Motor neuron (in vitro differentiated cells): ENCODE measurements around the gene WDR81. TPM values are rescaled to one million over a fixed set of nuclear protein-coding genes. Genes with fewer than 3 reads are reported as not detected.
A peak's percentile ranks its signal among the peaks of the same experiment; 100 is the strongest.
"Not testable (repeated sequence)": the region's sequence is repeated elsewhere in the genome, so short reads cannot be mapped to it uniquely, and the experiment has no call there.

Experiments
- ATAC-seq, 8 experiments: fragments of 200-7000 bp; cut with Tn5 transposase; replicated peaks in 6 of 8; 2 replicates each; pipeline ENCODE4 v1.8.0; 2021; ENCODE audit warnings: mild to moderate bottlenecking in 8 of 8, moderate library complexity in 8 of 8
- H3K27ac ChIP-seq, 2 donors: fragments of 250-450 bp; sonication (Bioruptor Pico); 2 replicates each; pipeline ENCODE4 v1.9.0; 2021; ENCODE audit warnings: antibody characterized with exemption in 2 of 2, mild to moderate bottlenecking in 2 of 2, moderate library complexity in 1 of 2
- H3K4me1 ChIP-seq, 2 donors: fragments of 250-450 bp; sonication (Bioruptor Pico); replicated peaks in 1 of 2; 2 replicates each; pipeline ENCODE4 v1.6.1; 2021; ENCODE audit warnings: antibody characterized with exemption in 2 of 2, mild to moderate bottlenecking in 2 of 2, moderate library complexity in 1 of 2
- H3K4me3 ChIP-seq, 5 donors: fragments of 250-450 bp; sonication (Bioruptor Pico); 2 replicates each; pipeline ENCODE4 v1.9.0; 2021; ENCODE audit warnings: antibody characterized with exemption in 5 of 5, mild to moderate bottlenecking in 5 of 5, moderate library complexity in 4 of 5
- WGBS, 10 experiments: fragments of 450-650 bp; shearing (Covaris generic); methylation state at CpG; one replicate each; pipeline ENCODE4 v1.0.0; 2022; 5-methylcytosine and 5-hydroxymethylcytosine counted together
- in situ Hi-C, 9 experiments: fragments of 400-800 bp; cut with MboI; loops; one replicate each; pipeline ENCODE4 v1.15.0; 2021; ENCODE audit warnings: low sequenced_read_pairs in 9 of 9, low pct_unique_long_range_greater_than_20kb in 2 of 9; ENCODE audit not compliant: unreplicated experiment in 9 of 9
- total RNA-seq, 8 experiments: library from RNA; unstranded; fragments of 300-600 nt; gene quantifications; 2 replicates each; pipeline versions ENCODE4 v1.2.3 to v1.2.4, GENCODE V29; 2022

The WDR81 gene
- total RNA-seq, 8 experiments from 2014 or later: 4.0 to 26.2 (median 9.1) TPM

- H3K27ac ChIP-seq: no peak overlapping the region
- in situ Hi-C loops: no loop called here
- no peak overlapping the region for H3K4me3 ChIP-seq
- peak in 1 of 8 experiments; percentile 5 for ATAC-seq
- WGBS, 10 experiments: 100% methylated on average over 1 of the region's 17 CpGs; no CpG with 5 or more reads in 9 of the 10 experiments
- H3K4me1 ChIP-seq: peaks cover 0 to 14% of the 10 kb centered on the region in 2 donors
These were observed 11.4 kb downstream of the WDR81 start for GRCh38 chr17:1735834-1736347.

- Histone ChIP-seq H3K27ac (peak overlapping the region in 1 of 2 donors; percentile 17), H3K4me3 (no peak overlapping the region), H3K4me1 (peaks cover 0 to 14% of the 10 kb centered on the region in 2 donors)
- peak; percentile 45 to 94 (median 82) for ATAC-seq
- in situ Hi-C loops: no loop called here
- WGBS, 10 experiments: 29 to 93% (median 84%) methylated on average over 1 to 11 of the region's 25 CpGs; no CpG with 5 or more reads in 4 of the 10 experiments
These were observed 12.1 kb downstream of the WDR81 start for GRCh38 chr17:1736348-1737281.

DNA sequence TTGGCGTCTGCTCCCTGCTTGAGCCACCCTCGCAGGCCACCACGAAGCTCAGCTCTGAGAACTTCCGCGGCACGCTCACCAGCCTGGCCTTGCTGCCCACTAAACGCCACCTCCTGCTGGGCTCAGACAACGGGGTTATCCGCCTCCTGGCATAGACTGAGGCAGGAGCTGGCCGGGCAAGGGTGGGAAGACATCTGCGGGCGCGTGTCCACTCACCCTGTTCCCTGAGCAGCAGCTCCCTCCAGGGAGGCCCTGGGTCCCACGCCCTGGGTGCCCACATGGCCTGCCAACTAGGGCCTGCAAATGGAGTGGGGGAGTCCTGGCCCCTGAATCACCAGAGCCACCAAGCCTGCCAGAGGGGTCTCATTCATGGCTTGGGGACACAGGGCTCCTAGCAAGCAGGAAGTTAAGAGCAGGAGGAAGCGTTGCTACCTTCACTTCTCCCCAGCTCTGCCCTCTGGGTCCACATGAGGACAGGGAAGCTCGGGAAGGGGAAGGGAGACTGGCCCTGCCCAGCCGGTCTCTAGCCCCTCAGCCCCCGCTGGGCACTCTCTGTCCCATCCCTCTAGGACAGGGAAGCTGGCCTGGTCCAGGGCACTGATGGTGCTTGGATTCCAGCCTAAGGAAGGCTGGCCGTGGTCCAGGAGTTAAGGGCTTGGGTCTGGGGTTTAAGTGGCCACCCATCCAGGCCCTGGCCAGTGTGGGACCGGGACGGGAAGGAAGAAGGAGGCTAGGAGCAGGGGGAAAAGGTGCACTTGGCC lies 13.2 kb downstream of the WDR81 start:
- no peak for ATAC-seq
- Histone ChIP-seq H3K4me3 (no peak overlapping the region), H3K27ac (no peak overlapping the region), H3K4me1 (peaks cover 5 to 22% of the 10 kb centered on the region in 2 donors)
- WGBS, 10 experiments: 78 to 100% (median 93%) methylated on average over 1 to 8 of the region's 21 CpGs; no CpG with 5 or more reads in 4 of the 10 experiments
- in situ Hi-C loops: no loop called here

DNA sequence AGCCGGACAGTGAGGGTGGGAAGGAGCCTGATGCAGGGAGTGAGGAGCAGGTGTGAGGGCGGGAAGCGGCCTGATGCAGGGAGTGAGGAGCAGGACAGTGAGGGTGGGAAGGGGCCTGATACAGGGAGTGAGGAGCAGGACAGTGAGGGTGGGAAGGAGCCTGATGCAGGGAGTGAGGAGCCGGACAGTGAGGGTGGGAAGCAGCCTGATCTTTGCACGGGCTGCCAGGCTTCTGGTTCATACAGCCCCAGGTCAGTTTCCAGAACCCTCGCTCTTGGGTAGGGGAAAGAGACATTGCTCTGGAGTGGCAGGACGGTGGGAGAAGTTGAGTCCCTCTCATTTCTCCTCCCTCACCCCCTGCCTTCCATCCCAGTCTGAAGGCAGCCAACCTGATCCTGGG lies 17.4 kb downstream of the WDR81 start:
- H3K4me1 ChIP-seq: peaks cover 5 to 19% of the 10 kb centered on the region in 2 donors
- WGBS, 10 experiments: 27 to 100% (median 40%) methylated on average over 1 to 3 of the region's 7 CpGs; no CpG with 5 or more reads in 7 of the 10 experiments
- H3K4me3 ChIP-seq, in situ Hi-C loops: not testable (repeated sequence)
- ATAC-seq: peak in 4 of 8 experiments; percentile 10 to 62 (median 34)
- peak overlapping the region in 1 of 2 donors; percentile 3 for H3K27ac ChIP-seq

GRCh38 chr17:1742371-1743087 lies 18.0 kb downstream of the WDR81 start, which contains the start of gene SERPINF2:
Gene SERPINF2 (plus strand): TSS chr17:1742871. CDS start chr17:1744996, 2,125 bp downstream.
- 0 to 100% (median 47%) methylated on average over 1 to 2 of the region's 10 CpGs; no CpG with 5 or more reads in 6 of the 10 experiments for WGBS, 10 experiments
- ATAC-seq: peak in 7 of 8 experiments; percentile 34 to 86 (median 60)
- in situ Hi-C loops: no loop called here
- peak within 1 kb of the TSS in 1 of 2 donors; percentile 3 for H3K27ac ChIP-seq
- no peak within 1 kb of the TSS for H3K4me3 ChIP-seq
- H3K4me1 ChIP-seq: peaks cover 5 to 14% of the 10 kb centered on the region in 2 donors

DNA sequence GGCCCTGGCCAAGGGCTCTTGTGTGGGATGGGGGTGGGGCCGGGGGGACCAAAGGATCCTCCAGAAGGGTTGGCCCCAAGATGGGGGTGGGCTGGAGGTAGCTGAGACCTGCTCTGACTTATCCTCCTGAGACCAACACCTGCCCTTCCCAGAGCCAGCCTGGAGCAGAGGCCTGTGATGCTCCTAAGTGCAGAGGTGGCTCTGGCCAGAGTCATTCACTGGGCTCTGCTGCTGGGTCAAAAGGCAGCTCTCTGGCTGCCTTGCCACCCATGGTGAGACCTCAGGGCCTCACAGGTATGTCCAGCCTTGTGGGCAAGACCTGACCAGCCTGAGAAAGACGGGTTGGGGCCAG lies 18.6 kb downstream of the WDR81 start:
- in situ Hi-C loops: no loop called here
- WGBS, 10 experiments: 100% methylated on average over 1 of the region's 2 CpGs; no CpG with 5 or more reads in 9 of the 10 experiments
- H3K27ac ChIP-seq: no peak overlapping the region

GRCh38 chr17:1744551-1745512 lies 20.3 kb downstream of the WDR81 start:
- in situ Hi-C loops: no loop called here
- Histone ChIP-seq H3K4me3 (no peak overlapping the region), H3K27ac (no peak overlapping the region), H3K4me1 (peaks cover 5 to 14% of the 10 kb centered on the region in 2 donors)
- WGBS, 10 experiments: 0 to 92% (median 71%) methylated on average over 1 to 3 of the region's 29 CpGs; no CpG with 5 or more reads in 1 of the 10 experiments
- no peak for ATAC-seq

More for the DNA sequence above, 18.6 kb downstream of the WDR81 start:
- H3K4me1 ChIP-seq: peaks cover 5 to 14% of the 10 kb centered on the region in 2 donors
- peak in 5 of 8 experiments; percentile 6 to 47 (median 14) for ATAC-seq
- no peak overlapping the region for H3K4me3 ChIP-seq

- Histone ChIP-seq H3K4me1 (peaks cover 5 to 14% of the 10 kb centered on the region in 2 donors), H3K4me3 (no peak overlapping the region), H3K27ac (no peak overlapping the region)
- WGBS, 10 experiments: 73 to 100% methylated on average over 1 to 3 of the region's 12 CpGs; no CpG with 5 or more reads in 8 of the 10 experiments
- in situ Hi-C loops: no loop called here
- ATAC-seq: no peak
These were observed 21.1 kb downstream of the WDR81 start for GRCh38 chr17:1745513-1746020.

DNA sequence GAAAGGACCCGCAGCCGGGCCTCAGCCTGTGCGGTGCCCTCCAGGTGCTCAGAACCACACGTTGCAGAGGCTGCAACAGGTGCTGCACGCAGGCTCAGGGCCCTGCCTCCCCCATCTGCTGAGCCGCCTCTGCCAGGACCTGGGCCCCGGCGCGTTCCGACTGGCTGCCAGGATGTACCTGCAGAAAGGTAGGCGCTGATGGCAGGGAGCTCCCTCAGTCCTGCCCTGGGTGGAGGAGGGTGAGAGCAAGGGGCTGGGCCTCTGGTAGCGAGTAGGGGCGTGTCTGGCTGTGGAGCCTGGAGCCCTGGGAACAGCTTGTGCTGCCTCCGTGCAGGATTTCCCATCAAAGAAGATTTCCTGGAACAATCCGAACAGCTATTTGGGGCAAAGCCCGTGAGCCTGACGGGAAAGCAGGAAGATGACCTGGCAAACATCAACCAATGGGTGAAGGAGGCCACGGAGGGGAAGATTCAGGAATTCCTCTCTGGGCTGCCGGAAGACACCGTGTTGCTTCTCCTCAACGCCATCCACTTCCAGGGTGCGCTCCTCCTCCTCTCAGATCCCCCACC lies 22.6 kb downstream of the WDR81 start:
- in situ Hi-C loops: no loop called here
- 20 to 87% (median 68%) methylated on average over 1 to 7 of the region's 22 CpGs; no CpG with 5 or more reads in 4 of the 10 experiments for WGBS, 10 experiments
- peak in 7 of 8 experiments; percentile 24 to 92 (median 49) for ATAC-seq

GRCh38 chr17:1750628-1751027 lies 26.1 kb downstream of the WDR81 start:
- WGBS, 10 experiments: 62 to 100% (median 82%) methylated on average over 1 to 3 of the region's 9 CpGs; no CpG with 5 or more reads in 6 of the 10 experiments
- ATAC-seq: no peak
- in situ Hi-C loops: no loop called here

More for the DNA sequence above, 22.6 kb downstream of the WDR81 start:
- no peak overlapping the region for H3K4me3 ChIP-seq
- no peak overlapping the region for H3K27ac ChIP-seq
- peaks cover 4 to 13% of the 10 kb centered on the region in 2 donors for H3K4me1 ChIP-seq

More at GRCh38 chr17:1750628-1751027, 26.1 kb downstream of the WDR81 start:
- Histone ChIP-seq H3K4me3 (no peak overlapping the region), H3K4me1 (peaks cover under 1 to 9% of the 10 kb centered on the region in 2 donors), H3K27ac (no peak overlapping the region)
